GM10248 (cell line): ENCODE data around the gene BAX.
A peak's percentile ranks its signal among the peaks of the same experiment; 100 is the strongest.

Source experiments
- CTCF ChIA-PET: fragments of 300-600 bp; sonication (Branson Sonifier 250); formaldehyde crosslinking; extraction: SDS; loops from one replicate; lab custom pipeline; 2021; ENCODE audit warnings: antibody characterized with exemption; lab: Yijun Ruan, JAX
- POLR2A ChIA-PET: fragments of 350-650 bp; sonication (Branson Sonifier 250); formaldehyde crosslinking; extraction: SDS; loops from one replicate; lab custom pipeline; 2020; ENCODE audit warnings: antibody characterized with exemption; lab: Yijun Ruan, JAX
- DNase-seq: peaks from one replicate; pipeline ENCODE4 v3.0.0; 2012; ENCODE audit errors: extremely low spot score
- CTCF ChIP-seq: IDR thresholded peaks from 2 replicates; pipeline ENCODE4 v1.5.1; 2012; ENCODE audit warnings: mild to moderate bottlenecking, low read depth; ENCODE audit errors: extremely low read depth, missing control alignments, control extremely low read depth

Gene BAX

GRCh38 chr19:48959341-48960239 is 4.9 kb downstream of the BAX start:
- CTCF ChIA-PET: interaction anchor here (1.1 to 2.2 kb wide), 2 partner anchors 11 to 34 kb away, joined by 4 to 7 read pairs; partner anchors contain the start of genes GYS1 and RUVBL2
- POLR2A ChIA-PET: interaction anchor here (0.7 to 1.2 kb wide), 3 partner anchors 9 to 80 kb away, joined by 4 to 8 read pairs (median 5); no protein-coding TSS in a partner anchor
- no peak for TF ChIP-seq CTCF
- no peak for DNase-seq

GRCh38 chr19:48961051-48961649 is 6.5 kb downstream of the BAX start:
- TF ChIP-seq CTCF: no peak

GRCh38 chr19:48961673-48962028 is 7.0 kb downstream of the BAX start:
- ChIA-PET POLR2A (interaction anchor here (0.9 to 1.4 kb wide), 5 partner anchors 10 to 89 kb away, joined by 3 to 12 read pairs (median 5); partner anchors contain the start of genes NUCB1 and PPP1R15A), CTCF (interaction anchor here (1.1 to 2.2 kb wide), 3 partner anchors 9 to 32 kb away, joined by 3 to 7 read pairs (median 5); partner anchors contain the start of genes GYS1 and RUVBL2)
- no peak for DNase-seq
- no peak for TF ChIP-seq CTCF

More at GRCh38 chr19:48961051-48961649, 6.5 kb downstream of the BAX start:
- POLR2A ChIA-PET: interaction anchor here (0.6 to 1.4 kb wide), 2 partner anchors 61 to 80 kb away, joined by 5 read pairs; partner anchors contain the start of gene NUCB1
- DNase-seq: no peak
- CTCF ChIA-PET: interaction anchor here (1.5 to 2.2 kb wide), 2 partner anchors 9 to 32 kb away, joined by 3 to 7 read pairs; partner anchors contain the start of genes GYS1 and RUVBL2

GRCh38 chr19:48962029-48962848 is 7.6 kb downstream of the BAX start:
- CTCF ChIA-PET: interaction anchor here (1.1 to 1.5 kb wide), 2 partner anchors 8 to 31 kb away, joined by 3 to 5 read pairs; partner anchors contain the start of genes GYS1 and RUVBL2
- no peak for TF ChIP-seq CTCF
- POLR2A ChIA-PET: interaction anchor here (0.5 to 1.4 kb wide), 12 partner anchors 9 to 460 kb away, joined by 3 to 12 read pairs (median 3); partner anchors contain the start of genes NUCB1 and PPP1R15A
- peak; percentile 85 for DNase-seq

GRCh38 chr19:48962849-48963165 is 8.1 kb downstream of the BAX start:
- ChIA-PET CTCF (interaction anchor here (1.1 to 1.5 kb wide), 2 partner anchors 8 to 31 kb away, joined by 3 to 5 read pairs; partner anchors contain the start of genes GYS1 and RUVBL2), POLR2A (interaction anchor here (0.6 to 1.4 kb wide), 8 partner anchors 8 to 159 kb away, joined by 3 to 12 read pairs (median 4); partner anchors contain the start of genes NUCB1 and PPP1R15A)
- no peak for TF ChIP-seq CTCF
- DNase-seq: no peak
